Epithelial cell of esophagus (primary cell): ENCODE data around the gene WSB2.
A peak's percentile ranks its signal among the peaks of the same experiment; 100 is the strongest.
"Not testable (repeated sequence)": the region's sequence is repeated elsewhere in the genome, so short reads cannot be mapped to it uniquely, and the experiment has no call there.

Experiments
- DNase-seq: peaks from one replicate; pipeline ENCODE4 v3.0.0; 2010; ENCODE audit warnings: low read depth
- H3K4me3 ChIP-seq: 2 replicates; pipeline ENCODE4 v1.5.1; 2011; ENCODE audit warnings: mild to moderate bottlenecking, low read length, control low read depth
- TF ChIP-seq, protein P1 (sequence below): IDR thresholded peaks from 2 replicates; pipeline ENCODE4 v1.5.1; 2011; ENCODE audit warnings: low read depth, mild to moderate bottlenecking, low read length, control low read depth, inconsistent platforms; ENCODE audit not compliant: insufficient read depth; ENCODE audit errors: missing control alignments

The WSB2 gene

DNA sequence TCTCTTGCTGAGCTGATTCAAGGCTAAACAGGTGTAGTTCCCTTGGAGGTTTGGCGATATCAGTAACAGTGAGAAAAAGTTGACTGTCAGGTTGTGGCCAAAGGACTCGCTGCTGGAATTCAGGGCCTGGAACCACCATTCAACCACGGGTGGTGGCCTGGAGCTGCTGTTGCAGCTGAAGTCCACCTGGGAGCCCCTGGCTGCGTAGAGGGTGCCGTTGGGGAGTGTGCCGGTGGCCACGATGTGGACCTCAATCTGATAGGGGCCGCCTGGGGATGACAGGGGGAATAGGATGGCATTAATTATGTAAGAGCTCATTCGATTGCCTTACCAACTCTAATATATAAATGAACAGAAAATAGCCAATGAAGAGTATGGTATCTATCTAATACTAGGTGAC lies 21.2 kb upstream of the WSB2 start:
- DNase-seq, result no peak
- TF ChIP-seq, protein P1, sequence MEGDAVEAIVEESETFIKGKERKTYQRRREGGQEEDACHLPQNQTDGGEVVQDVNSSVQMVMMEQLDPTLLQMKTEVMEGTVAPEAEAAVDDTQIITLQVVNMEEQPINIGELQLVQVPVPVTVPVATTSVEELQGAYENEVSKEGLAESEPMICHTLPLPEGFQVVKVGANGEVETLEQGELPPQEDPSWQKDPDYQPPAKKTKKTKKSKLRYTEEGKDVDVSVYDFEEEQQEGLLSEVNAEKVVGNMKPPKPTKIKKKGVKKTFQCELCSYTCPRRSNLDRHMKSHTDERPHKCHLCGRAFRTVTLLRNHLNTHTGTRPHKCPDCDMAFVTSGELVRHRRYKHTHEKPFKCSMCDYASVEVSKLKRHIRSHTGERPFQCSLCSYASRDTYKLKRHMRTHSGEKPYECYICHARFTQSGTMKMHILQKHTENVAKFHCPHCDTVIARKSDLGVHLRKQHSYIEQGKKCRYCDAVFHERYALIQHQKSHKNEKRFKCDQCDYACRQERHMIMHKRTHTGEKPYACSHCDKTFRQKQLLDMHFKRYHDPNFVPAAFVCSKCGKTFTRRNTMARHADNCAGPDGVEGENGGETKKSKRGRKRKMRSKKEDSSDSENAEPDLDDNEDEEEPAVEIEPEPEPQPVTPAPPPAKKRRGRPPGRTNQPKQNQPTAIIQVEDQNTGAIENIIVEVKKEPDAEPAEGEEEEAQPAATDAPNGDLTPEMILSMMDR, result no peak
- no peak overlapping the region for H3K4me3 ChIP-seq

DNA sequence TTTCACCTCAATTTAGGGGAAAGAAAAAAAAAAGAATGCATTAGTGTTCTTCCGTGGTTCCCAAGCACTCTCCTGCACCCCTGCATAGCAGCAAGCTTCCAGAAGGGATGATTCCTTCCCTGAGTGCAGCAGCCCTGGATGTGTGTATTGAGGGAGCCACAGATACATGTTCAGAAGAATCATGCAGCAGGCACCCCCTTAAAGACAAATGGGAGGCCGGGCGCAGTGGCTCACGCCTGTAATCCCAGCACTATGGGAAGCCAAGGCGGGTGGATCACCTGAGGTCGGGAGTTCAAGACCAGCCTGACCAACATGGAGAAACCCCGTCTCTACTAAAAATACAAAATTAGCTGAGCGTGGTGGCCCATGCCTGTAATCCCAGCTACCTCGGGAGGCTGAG lies 20.5 kb upstream of the WSB2 start:
- DNase-seq, H3K4me3 ChIP-seq: not testable (repeated sequence)

DNA sequence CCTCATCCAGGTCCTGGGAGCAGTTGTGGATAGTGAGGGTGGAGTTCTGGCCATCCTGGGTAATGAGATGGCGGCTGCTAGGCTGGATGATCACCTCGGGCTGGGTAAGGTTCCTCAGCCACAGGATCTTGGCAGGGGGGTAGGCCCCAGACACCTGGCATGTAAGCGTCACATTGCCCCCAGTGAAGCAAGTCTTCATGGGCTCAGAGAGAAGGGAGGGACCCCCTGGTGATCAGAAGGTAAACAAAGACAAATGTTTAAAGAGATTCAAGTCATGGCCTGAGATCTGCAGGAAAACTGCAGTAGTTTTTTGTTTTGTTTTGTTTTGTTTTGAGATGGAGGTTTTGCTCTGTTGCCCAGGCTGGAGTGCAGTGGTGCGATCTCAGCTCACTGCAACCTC lies 12.8 kb upstream of the WSB2 start:
- H3K4me3 ChIP-seq, result no peak overlapping the region
- TF ChIP-seq, protein P1, result no peak
- no peak for DNase-seq

DNA sequence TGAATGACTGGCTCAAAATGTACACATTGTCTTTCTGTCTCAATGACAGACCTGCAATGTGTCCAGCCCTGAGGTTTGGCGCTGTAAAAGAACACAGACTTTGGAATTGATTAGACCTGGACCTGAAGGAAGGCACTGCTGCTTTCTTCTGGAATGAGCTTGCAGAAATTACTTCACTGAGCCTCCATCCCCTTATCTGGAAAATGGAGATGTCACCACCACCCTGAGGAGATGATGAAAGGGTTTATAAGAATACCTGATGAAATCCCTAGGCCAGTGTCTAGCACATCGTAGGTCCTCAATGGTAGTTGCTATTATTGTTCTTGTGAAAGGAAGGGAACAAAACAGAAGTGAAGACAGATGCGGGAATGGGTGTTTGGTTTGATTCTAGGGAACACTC lies 9.7 kb upstream of the WSB2 start:
- no peak overlapping the region for H3K4me3 ChIP-seq
- TF ChIP-seq, protein P1, result no peak
- no peak for DNase-seq

DNA sequence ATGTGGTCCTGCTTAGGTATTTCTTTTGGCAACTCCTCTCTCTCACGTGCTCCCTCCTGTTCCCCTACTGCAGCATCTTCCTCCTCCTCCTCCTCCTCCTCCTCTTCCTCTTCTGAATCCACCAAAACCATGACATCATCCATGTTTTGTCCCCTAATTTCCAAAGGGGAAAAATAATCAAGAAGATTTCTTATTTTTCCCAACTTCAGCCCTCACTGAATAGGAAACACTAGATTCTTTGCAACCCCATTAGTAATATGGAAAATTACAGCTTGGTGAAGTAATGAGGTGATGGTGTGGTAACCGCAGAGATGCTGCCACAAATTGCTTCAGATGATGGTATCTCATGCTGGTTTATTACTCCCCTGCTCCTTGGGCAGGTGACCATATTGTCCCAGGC lies 7.5 kb upstream of the WSB2 start:
- TF ChIP-seq, protein P1, result no peak
- no peak for DNase-seq

DNA sequence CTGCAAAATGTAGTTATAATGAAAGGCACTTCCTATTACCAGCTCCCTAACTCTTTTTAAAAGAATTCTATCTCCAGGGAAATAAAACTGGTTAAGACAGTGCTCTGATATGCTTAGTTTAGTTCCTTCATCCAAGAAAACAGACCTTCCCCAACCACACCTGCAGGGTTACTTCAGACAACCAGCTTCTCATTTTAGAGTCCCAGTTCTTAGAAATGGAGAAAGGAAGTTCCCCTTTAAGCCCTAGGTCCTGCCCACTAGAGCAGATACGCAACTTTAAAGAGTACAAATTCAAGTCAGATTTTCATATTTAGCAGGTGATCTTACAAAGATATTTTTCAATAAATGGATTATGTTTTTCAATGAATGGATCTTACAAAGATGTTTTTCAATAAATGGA lies 4.4 kb upstream of the WSB2 start:
- DNase-seq, result no peak
- TF ChIP-seq, protein P1, result no peak
- no peak overlapping the region for H3K4me3 ChIP-seq

More for the DNA sequence above, 7.5 kb upstream of the WSB2 start:
- H3K4me3 ChIP-seq, result no peak overlapping the region

DNA sequence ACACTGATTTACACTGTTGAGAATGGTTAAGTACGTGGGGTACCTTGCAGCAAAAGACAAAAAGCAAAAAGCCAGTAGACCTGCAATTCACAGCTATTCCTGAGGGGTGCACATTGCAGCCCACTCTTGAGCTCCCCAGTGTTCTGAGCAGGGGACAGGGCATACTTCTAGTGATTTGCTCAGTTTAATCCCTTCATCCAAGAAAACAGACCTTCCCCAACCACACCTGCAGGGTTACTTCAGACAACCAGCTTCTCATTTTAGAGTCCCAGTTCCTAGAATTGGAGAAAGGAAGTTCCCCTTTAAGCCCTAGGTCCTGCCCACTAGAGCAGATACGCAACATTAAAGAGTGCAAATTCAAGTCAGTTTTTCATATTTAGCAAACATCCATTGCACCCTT lies 3.6 kb upstream of the WSB2 start:
- no peak overlapping the region for H3K4me3 ChIP-seq
- TF ChIP-seq, protein P1, result no peak
- DNase-seq, result no peak

DNA sequence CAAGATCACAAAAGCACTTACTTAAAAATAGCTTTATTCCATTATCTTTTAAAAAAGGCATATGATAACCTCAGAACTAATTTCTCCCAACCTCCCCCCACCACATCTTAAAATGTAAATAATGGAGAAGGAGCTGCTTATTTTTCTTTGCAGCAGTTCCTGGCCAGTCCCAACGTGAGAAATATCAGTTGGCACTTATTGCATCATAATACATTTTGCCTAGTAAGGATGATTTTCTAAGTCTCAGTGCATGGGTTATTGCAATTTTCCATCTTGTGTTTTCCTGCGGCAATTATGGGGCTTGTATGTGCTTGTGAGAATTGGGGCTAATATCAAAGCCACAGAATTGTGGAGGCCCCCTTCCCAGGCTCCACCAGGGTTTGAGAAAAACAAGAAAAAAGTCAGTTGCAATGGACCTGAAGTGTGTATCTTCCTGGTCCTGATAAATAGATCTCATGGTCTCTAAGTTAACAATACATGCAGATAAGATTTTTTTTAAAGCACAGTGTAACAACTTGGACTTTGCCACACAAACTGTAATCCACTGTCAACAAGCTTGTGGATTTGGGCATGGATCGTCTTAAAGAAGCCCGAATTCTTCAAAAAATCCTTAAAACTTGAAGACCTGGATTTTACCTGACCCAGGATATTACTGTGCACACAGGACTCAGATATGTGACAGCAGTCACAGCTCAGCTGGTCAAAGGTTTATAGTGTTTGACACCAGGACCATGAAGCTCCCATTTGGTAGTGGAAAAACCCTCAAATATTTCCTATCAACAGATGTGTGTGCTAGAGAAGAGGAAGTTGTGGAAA lies 2.8 kb upstream of the WSB2 start:
- H3K4me3 ChIP-seq, result no peak overlapping the region
- TF ChIP-seq, protein P1, result no peak
- DNase-seq, result peak; percentile 21
